T-helper 2 cell treated with Interferon-gamma antibody and Interleukin-4, amounts not matched to agents 5 μg/mL and 100 μg/mL, for 36 hours (primary cell): ENCODE measurements around the gene GRIK4.
A peak's percentile ranks its signal among the peaks of the same experiment; 100 is the strongest.
"Not testable (repeated sequence)": the region's sequence is repeated elsewhere in the genome, so short reads cannot be mapped to it uniquely, and the experiment has no call there.

ENCODE experiments used
- DNase-seq: peaks from one replicate; pipeline ENCODE4 v3.0.0; 2021; ENCODE audit warnings: low spot score
- H3K27ac Mint-ChIP-seq: one replicate; pipeline ENCODE4 v1.8.0; 2021; ENCODE audit warnings: mild to moderate bottlenecking, mixed read lengths
- H3K27me3 Mint-ChIP-seq: one replicate; pipeline ENCODE4 v1.8.0; 2021; ENCODE audit warnings: low read depth, mixed read lengths
- H3K36me3 Mint-ChIP-seq: one replicate; pipeline ENCODE4 v1.8.0; 2021; ENCODE audit warnings: low read depth, mixed read lengths
- H3K4me1 Mint-ChIP-seq: one replicate; pipeline ENCODE4 v1.8.0; 2021; ENCODE audit warnings: low read depth, mixed read lengths
- H3K4me3 Mint-ChIP-seq: one replicate; pipeline ENCODE4 v1.8.0; 2022; ENCODE audit warnings: mild to moderate bottlenecking, moderate library complexity, mixed read lengths
- H3K9me3 Mint-ChIP-seq: one replicate; pipeline ENCODE4 v1.8.0; 2021; ENCODE audit warnings: mixed read lengths

Gene GRIK4

DNA sequence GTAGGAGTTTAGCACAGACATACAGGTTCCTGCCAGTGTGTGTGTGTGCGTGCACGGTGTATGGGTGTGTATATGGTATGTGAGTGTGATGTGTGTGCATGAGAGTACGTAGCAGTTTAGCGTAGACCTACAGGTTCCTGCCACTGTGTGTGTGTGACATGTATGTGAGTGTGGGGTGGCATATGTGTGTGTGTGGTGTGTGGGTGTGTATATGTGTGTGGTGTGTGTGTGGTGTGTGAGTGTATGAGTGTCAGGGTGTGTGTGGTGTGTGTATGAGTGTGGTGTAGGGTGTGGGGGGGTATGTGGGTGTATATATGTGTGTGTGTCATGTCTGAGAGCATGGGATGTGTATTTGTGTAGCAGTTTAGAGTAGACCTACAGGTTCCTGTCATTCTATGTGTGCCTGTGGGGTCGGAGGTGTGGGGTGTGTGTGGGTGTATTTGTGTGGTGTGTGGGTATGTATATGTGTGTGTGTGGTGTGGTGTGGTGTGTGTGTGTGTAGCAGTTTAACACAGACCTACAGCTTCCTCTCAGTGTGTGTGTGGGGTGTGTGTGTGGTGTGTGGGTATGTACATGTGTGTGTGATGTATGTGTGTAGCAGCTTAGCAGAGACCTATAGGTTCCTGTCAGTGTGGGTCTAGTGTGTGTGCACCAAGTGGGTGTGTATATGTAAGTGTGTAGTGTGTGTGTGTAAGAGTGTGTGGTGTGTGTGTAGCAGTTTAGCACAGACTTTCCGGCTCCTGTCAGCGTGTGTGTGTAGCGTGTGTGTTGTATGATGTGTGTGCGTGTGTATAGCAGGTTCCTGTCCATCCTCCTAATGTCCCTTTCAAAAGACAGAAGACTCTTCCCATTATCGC lies 480.5 kb downstream of the GRIK4 start:
- H3K36me3 Mint-ChIP-seq = no peaks in the 10 kb centered on the region
- H3K4me1 Mint-ChIP-seq = peaks cover 8% of the 10 kb centered on the region
- no peak for DNase-seq
- H3K27me3 Mint-ChIP-seq = peaks cover 31% of the 10 kb centered on the region
- no peak overlapping the region for H3K27ac Mint-ChIP-seq
- no peak overlapping the region for H3K4me3 Mint-ChIP-seq
- no peaks in the 10 kb centered on the region for H3K9me3 Mint-ChIP-seq

DNA sequence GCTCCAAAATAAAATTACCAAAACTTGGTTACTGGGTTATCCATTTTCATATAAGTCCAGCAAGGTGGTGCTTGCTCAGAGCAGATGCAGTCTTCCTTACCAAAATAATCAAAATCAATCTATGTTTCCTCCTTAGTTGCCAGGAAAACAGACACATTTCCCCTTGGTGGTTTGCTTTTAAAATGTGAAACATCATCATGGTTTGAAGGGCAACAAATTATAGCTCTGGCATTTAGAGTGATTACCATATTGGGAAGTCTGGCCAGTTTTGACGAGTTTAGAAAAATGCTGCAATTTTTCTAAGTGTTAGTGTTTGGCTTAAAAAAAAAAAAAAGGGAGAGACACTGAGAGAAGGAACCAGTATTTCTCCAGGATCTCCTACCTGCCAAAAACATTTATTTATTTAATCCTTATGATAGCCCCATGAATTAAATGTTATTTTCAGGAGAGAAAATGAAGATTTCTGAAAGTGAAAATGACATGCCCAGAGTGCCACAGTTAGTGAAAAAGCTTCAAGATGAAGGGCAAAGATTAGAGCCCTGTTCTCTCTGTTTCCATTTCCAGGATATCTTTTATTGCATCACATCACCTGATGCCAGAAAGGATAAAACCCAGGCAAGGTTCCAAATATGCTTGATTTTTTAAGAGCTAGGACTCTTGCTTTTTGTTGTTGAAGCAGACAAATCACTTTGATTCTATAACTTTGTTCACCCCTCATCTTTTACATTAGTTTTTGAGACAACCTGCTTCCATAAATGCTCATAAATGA lies 482.7 kb downstream of the GRIK4 start:
- no peak overlapping the region for H3K4me3 Mint-ChIP-seq
- H3K9me3 Mint-ChIP-seq = no peaks in the 10 kb centered on the region
- H3K4me1 Mint-ChIP-seq = peaks cover 8% of the 10 kb centered on the region
- peaks cover 17% of the 10 kb centered on the region for H3K27me3 Mint-ChIP-seq
- DNase-seq = no peak
- no peak overlapping the region for H3K27ac Mint-ChIP-seq
- H3K36me3 Mint-ChIP-seq = no peaks in the 10 kb centered on the region

DNA sequence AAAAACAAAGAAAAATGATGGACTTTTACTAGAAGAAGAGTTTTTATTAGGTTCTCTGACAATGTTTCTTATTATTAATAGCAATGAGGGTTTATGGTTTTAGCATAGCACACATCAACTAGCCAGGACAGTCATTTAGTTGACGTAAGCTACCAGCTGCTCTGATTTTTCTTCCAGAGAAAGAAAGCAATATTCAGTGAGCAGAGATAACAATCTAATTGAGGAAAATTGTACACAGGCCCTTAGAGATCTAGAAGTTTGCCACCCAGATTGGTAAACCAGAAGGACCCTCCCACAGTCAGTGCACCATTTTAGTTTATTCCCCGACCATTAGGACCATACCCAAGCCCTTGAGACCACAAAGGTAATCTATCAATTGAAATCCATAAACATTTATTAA lies 483.6 kb downstream of the GRIK4 start:
- H3K27me3 Mint-ChIP-seq = peaks cover 15% of the 10 kb centered on the region
- no peak overlapping the region for H3K4me3 Mint-ChIP-seq
- H3K9me3 Mint-ChIP-seq = no peaks in the 10 kb centered on the region
- DNase-seq = no peak
- peaks cover 8% of the 10 kb centered on the region for H3K4me1 Mint-ChIP-seq
- H3K36me3 Mint-ChIP-seq = no peaks in the 10 kb centered on the region
- H3K27ac Mint-ChIP-seq = no peak overlapping the region

DNA sequence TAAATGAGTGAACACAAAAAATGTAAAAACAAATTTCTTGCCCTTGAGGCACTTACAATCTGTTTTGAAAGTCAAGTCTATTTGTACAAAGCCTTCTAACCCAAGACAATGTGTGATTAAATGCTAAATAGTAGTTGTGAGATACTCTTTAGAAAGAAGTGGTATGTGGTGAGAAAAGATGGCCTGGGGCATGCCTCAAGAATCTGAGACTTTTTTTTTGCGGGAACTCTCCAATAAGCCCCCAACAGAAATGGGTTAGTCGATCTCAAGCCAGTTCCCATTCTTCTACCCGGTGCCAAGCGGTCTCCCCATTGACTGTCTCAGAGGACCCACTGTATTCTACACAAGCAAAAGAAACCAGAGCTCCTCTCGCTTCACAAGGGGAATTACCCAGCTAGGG lies 485.4 kb downstream of the GRIK4 start:
- H3K27ac Mint-ChIP-seq = no peak overlapping the region
- DNase-seq = no peak

DNA sequence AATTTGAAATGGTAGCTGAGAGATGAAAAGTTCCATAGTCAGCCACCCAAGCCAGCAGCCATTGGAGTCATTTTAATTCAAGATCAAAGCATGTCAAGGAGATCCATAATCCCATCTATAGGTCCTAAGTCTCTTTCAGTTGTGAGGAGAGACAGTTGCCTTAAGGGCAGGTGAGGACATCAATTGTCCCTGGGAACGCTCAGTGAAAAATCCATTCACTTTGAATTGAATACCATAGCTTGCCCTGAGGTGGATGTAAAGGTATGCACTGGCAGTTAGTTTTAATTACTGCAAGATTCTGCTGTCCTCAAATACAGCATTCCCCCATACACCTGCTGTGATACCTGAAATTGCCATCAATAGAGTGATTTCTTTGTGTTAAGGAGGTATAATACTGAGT lies 487.0 kb downstream of the GRIK4 start:
- Mint-ChIP-seq H3K9me3 (no peaks in the 10 kb centered on the region), H3K27ac (no peak overlapping the region), H3K4me1 (peaks cover 8% of the 10 kb centered on the region), H3K27me3 (peaks cover 15% of the 10 kb centered on the region), H3K4me3 (no peak overlapping the region), H3K36me3 (no peaks in the 10 kb centered on the region)
- DNase-seq = no peak

More for the DNA sequence above, 485.4 kb downstream of the GRIK4 start:
- Mint-ChIP-seq H3K9me3 (no peaks in the 10 kb centered on the region), H3K27me3 (peaks cover 13% of the 10 kb centered on the region), H3K4me1 (peaks cover 8% of the 10 kb centered on the region), H3K4me3 (no peak overlapping the region), H3K36me3 (no peaks in the 10 kb centered on the region)

DNA sequence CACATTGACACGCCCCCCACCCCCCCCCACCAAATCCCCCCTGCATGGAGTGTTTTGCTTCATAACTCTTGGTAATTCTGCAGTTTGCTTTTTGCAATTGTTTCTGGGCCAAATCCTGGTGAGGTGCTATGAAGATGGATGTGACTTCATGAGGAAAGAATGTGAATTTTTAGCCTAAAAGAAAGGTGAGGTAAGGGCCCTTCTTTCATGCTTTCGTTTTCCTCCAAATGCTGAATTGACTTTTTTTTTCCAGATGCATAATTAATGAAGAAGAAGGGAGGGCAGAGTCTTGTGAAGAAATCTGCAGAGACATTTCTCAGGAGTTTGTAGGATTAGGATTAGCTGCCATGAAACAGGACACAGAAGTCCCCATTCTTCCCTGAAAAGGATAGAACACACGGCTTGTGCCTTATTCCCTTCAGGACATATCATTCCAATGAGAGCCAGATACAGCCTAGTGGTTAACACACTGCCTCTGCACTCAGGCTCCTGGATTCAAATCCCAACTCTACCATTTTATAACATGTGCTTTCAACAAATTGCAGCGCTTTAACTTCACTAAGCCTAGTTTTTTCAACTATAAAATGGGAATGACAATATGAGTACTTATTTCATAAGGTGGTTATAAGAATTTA lies 492.8 kb downstream of the GRIK4 start:
- no peak for DNase-seq
- Mint-ChIP-seq H3K4me3 (no peak overlapping the region), H3K36me3 (no peaks in the 10 kb centered on the region), H3K4me1 (no peaks in the 10 kb centered on the region), H3K9me3 (peaks cover 10% of the 10 kb centered on the region), H3K27ac (no peak overlapping the region), H3K27me3 (peaks cover 15% of the 10 kb centered on the region)

DNA sequence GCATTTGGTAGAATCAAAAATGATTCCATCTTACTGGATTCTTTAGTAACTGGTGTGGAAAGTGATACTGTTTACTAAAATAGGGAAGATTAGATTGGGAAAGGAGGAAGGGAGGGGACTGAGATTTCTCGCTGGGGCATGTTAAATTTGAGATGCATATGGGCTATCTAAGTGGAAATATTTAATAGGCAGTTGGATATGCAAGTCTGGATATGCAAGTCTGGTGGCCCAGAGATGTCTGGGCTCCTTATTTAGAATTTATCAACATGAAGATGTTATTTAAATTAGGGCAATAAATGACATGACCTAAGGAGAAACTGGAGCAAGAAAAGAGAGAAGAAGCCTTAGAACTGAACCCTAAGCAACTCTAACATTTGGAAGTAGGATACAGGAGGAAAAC lies 495.4 kb downstream of the GRIK4 start:
- Mint-ChIP-seq H3K27me3 (peaks cover 16% of the 10 kb centered on the region), H3K4me3 (no peak overlapping the region)

DNA sequence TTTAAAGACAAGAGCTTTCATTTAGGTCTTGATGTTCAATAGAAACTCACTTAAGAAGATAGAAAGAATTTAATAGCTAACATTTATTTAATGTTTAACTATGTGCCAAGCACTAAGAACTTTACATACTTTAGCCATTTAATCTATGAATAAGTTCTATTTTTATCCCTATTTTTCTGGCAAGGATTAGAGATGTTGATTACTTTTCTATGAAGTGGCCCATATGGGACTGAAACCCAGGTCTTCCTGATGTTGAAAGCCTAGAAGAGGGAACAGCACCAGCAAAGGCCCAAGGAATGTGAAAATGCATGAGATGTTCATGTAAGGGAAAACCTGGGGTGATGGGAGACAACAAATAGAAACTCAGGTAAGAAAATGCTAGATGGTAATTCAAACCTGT lies 497.0 kb downstream of the GRIK4 start:
- H3K36me3 Mint-ChIP-seq = no peaks in the 10 kb centered on the region
- peaks cover 18% of the 10 kb centered on the region for H3K27me3 Mint-ChIP-seq
- H3K27ac Mint-ChIP-seq = no peak overlapping the region
- no peaks in the 10 kb centered on the region for H3K4me1 Mint-ChIP-seq
- DNase-seq = no peak
- no peak overlapping the region for H3K4me3 Mint-ChIP-seq
- H3K9me3 Mint-ChIP-seq = peaks cover 10% of the 10 kb centered on the region

More for the DNA sequence above, 495.4 kb downstream of the GRIK4 start:
- DNase-seq = no peak
- no peaks in the 10 kb centered on the region for H3K36me3 Mint-ChIP-seq
- H3K27ac Mint-ChIP-seq = no peak overlapping the region
- H3K9me3 Mint-ChIP-seq = peaks cover 10% of the 10 kb centered on the region
- H3K4me1 Mint-ChIP-seq = no peaks in the 10 kb centered on the region

DNA sequence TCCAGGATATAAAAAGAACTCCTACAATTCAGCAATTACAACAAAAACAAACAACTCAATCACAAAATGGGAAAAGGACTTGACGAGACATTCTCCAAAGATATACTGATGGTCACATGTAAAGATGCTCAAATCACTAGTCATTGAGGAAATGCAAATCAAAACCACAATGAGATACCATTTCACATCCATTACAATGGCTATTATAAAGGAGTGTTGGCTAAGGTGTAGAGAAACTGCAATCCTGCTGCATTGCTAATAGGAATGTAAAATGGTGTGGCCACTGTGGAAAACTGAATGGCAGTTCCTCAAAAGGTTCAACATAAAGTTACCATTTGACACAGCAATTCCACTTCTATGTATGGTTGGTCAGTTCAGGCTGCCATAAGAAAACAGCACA lies 500.5 kb downstream of the GRIK4 start:
- H3K9me3 Mint-ChIP-seq = peaks cover 2% of the 10 kb centered on the region
- H3K36me3 Mint-ChIP-seq = no peaks in the 10 kb centered on the region
- H3K4me3 Mint-ChIP-seq = no peak overlapping the region
- no peaks in the 10 kb centered on the region for H3K4me1 Mint-ChIP-seq
- H3K27ac Mint-ChIP-seq = no peak overlapping the region
- DNase-seq = no peak
- H3K27me3 Mint-ChIP-seq = peaks cover 25% of the 10 kb centered on the region

DNA sequence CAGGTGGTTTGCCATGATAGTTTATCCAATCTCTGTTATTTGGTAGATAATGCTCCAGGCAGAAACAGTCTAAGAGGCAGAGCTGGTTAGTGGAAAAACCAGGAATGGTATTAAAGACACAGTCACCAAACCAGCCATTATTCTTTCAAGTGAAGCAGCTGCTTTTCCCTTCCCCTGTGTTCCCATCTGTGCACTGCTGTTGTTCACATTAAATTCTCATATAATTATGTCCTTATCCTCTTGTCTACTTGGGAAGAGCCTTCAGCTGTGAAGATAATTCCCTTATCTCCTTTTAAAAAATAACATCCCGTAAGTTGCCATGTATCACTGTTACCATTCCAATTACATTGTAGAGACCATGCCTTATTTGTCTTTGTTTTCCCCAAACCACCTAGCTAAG lies 507.2 kb downstream of the GRIK4 start:
- Mint-ChIP-seq H3K27me3 (peaks cover 19% of the 10 kb centered on the region), H3K9me3 (no peaks in the 10 kb centered on the region), H3K27ac (no peak overlapping the region), H3K4me3 (no peak overlapping the region), H3K36me3 (no peaks in the 10 kb centered on the region), H3K4me1 (peaks cover under 1% of the 10 kb centered on the region)
- no peak for DNase-seq

DNA sequence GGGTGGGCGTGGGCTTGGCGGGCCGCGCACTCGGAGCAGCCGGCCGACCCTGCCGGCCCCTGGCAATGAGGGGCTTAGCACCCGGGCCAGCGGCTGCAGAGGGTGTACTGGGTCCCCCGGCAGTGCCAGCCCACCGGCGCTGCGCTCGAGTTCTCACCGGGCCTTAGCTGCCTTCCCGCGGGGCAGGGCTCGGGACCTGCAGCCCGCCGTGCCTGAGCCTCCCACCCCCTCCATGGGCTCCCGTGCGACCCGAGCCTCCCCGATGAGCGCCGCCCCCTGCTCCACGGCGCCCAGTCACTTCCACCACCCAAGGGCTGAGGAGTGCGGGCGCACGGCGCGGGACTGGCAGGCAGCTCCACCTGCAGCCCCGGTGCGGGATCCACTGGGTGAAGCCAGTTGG lies 510.2 kb downstream of the GRIK4 start:
- H3K4me3 Mint-ChIP-seq, H3K27ac Mint-ChIP-seq, DNase-seq, H3K36me3 Mint-ChIP-seq, H3K9me3 Mint-ChIP-seq: not testable (repeated sequence)
- peaks cover 14% of the 10 kb centered on the region for H3K27me3 Mint-ChIP-seq
- peaks cover 13% of the 10 kb centered on the region for H3K4me1 Mint-ChIP-seq

DNA sequence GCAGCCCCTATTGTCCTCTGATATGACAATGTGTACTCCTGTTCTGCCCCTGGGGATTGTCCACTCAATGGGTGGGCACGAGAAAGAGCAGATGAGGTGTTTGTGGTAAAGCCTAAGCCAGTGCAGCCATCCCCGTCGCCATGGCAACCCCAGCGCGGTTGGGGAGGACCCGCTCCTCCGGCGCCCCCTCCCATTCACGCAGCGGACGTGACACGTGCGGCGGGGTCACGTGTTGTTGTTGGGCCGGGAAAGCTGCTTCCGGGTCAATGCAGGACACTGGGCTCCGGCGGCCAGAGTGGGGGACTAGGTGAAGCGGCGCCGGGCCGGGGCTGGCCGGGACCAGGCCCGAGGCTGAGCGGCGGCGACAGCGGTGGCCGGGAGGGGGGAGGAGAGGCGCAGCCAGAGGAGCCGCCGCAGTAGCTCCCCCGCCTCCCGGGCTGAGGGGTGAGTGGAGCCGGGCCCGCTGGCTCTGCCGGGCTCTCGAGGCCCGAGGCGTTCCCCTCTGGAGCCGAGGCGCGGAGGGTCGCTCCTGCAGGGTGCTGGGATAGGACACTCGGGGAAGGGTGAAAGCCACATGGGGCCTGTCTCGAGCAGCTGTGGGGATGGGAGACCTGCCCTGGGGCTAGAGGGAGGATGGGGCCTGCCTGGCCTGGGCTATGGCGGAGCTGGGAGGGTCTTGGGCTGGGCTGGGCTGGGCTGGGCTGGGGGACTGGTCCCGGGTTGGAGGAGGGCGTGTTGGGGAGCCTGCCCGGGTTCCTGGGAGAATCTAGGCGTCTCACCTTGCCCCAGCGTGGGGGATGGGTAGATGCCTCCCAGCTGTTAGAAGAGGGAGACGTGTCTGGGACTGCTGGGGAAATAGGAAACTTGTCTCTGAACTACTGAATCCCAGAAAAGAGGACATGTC lies 512.6 kb downstream of the GRIK4 start, which contains the start of gene TBCEL:
TSS of gene TBCEL (plus strand) at position 255 of the 904 bp plus-strand sequence. CDS start 21,589 bp downstream, outside the sequence.
- Mint-ChIP-seq H3K9me3 (no peaks in the 10 kb centered on the region), H3K27ac (peak within 1 kb of the TSS; percentile 82), H3K27me3 (peaks cover 5% of the 10 kb centered on the region), H3K4me3 (peak within 1 kb of the TSS; percentile 79), H3K36me3 (no peaks in the 10 kb centered on the region), H3K4me1 (peaks cover 13% of the 10 kb centered on the region)
- DNase-seq = peak; percentile 79

DNA sequence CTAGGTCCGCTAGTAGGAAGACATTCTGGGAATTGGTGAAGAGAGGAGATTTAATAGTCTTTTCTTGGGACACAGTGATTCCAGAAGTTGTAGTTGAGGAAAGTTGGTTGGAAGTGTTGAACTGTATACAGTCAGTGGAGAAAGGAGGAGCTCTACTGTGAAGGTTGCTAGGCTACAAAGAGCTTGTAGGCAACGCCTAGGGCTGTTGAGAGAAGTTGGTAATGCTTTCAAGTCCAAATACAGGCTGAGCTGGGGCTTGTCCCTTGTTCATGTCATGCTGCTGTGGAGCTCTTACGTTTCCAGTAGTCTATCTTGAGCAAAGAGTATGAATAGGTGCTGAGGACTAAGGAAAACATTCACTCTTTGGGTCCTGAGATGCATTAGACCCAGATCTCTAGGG lies 513.4 kb downstream of the GRIK4 start:
- peaks cover 2% of the 10 kb centered on the region for H3K27me3 Mint-ChIP-seq
- peaks cover 17% of the 10 kb centered on the region for H3K4me1 Mint-ChIP-seq
- no peaks in the 10 kb centered on the region for H3K9me3 Mint-ChIP-seq
- DNase-seq = no peak
- H3K36me3 Mint-ChIP-seq = no peaks in the 10 kb centered on the region
- H3K27ac Mint-ChIP-seq = peak overlapping the region; percentile 53
- peak overlapping the region; percentile 79 for H3K4me3 Mint-ChIP-seq
